Sciatic nerve (tissue), 1 donor: ENCODE data around the gene WBP2NL. TPM values are rescaled to one million over a fixed set of nuclear protein-coding genes. Genes with fewer than 3 reads are reported as not detected.

Experiments used
- total RNA-seq: library from RNA; stranded (reverse); fragmentation: NEBNext Ultra II Directional; extraction: Animal tissue kit (Norgen Biotek cat#: 25700); gene quantifications from one replicate; pipeline ENCODE4 v1.2.1, GENCODE V29; 2021
- donor health status: DM: no; HTN: no; CAD: no.

Gene WBP2NL
- total RNA-seq, 1 donor from 2014 or later, result 9.4 TPM

Other genes starting within 250 kb of the WBP2NL start
- gene CCDC134, start 198.1 kb upstream of the WBP2NL start, total RNA-seq, result 8.4 TPM
- 206 TPM for gene SREBF2, start 165.7 kb upstream of the WBP2NL start, total RNA-seq
- 0.40 TPM for gene SHISA8, start 83.7 kb upstream of the WBP2NL start, total RNA-seq
- 1.2 TPM for gene TNFRSF13C, start 72.0 kb upstream of the WBP2NL start, total RNA-seq
- not detected for gene CENPM, start 51.6 kb upstream of the WBP2NL start, total RNA-seq
- gene SEPTIN3, start 29.3 kb upstream of the WBP2NL start, total RNA-seq, result 35.5 TPM
- 17.0 TPM for gene NAGA, start 72.0 kb downstream of the WBP2NL start, total RNA-seq
- gene PHETA2, start 75.5 kb downstream of the WBP2NL start, total RNA-seq, result 12.8 TPM
- gene SMDT1, start 80.9 kb downstream of the WBP2NL start, total RNA-seq, result 53.3 TPM
- 31.9 TPM for gene NDUFA6, start 92.0 kb downstream of the WBP2NL start, total RNA-seq
- gene CYP2D6, start 132.0 kb downstream of the WBP2NL start, total RNA-seq, result 2.0 TPM